Ascending aorta (tissue), 2 donors: ENCODE data around the gene GLRA2. TPM values are rescaled to one million over a fixed set of nuclear protein-coding genes. Genes with fewer than 3 reads are reported as not detected.

Experiments used
- DNase-seq, 2 donors: peaks; one replicate each; pipeline ENCODE4 v3.0.0-alpha.2; 2019; ENCODE audit warnings: low spot score in 2 of 2
- H3K27ac ChIP-seq, 2 donors: fragments of 200-600 bp; sonication (generic); one replicate each; pipeline ENCODE4 v1.5.1; 2016 to 2017; ENCODE audit warnings: mild to moderate bottlenecking in 1 of 2
- H3K27me3 ChIP-seq: fragments of 200-600 bp; sonication (generic); one replicate; pipeline ENCODE4 v1.5.1; 2017
- H3K36me3 ChIP-seq, 2 donors: fragments of 200-600 bp; sonication (generic); one replicate each; pipeline ENCODE4 v1.5.1; 2016
- H3K4me1 ChIP-seq, 2 donors: fragments of 200-600 bp; sonication (generic); one replicate each; pipeline ENCODE4 v1.5.1; 2016 to 2017; ENCODE audit warnings: mild to moderate bottlenecking in 1 of 2
- H3K4me3 ChIP-seq, 2 donors: fragments of 200-600 bp; sonication (generic); one replicate each; pipeline ENCODE4 v1.5.1; 2016 to 2017; ENCODE audit warnings: mild to moderate bottlenecking in 1 of 2
- H3K9me3 ChIP-seq, 2 donors: fragments of 200-600 bp; sonication (generic); one replicate each; pipeline ENCODE4 v1.5.1; 2016
- CTCF ChIP-seq, 3 experiments: fragments of 200-600 bp in 2 of 3; fragments of 450-650 bp in 1 of 3; sonication (generic) in 2 of 3; IDR thresholded peaks; one replicate each; pipeline ENCODE4 v1.5.1; 2016 to 2019; ENCODE audit warnings: antibody characterized with exemption in 3 of 3, mild to moderate bottlenecking in 1 of 3, moderate library complexity in 1 of 3
- intact Hi-C: fragments of 100-400 bp; cut with DNase I; formaldehyde crosslinking; loops from one replicate; pipeline ENCODE4 v1.15.1; 2023
- total RNA-seq: library from RNA; depleted of rRNA; stranded (reverse); fragments of >200 nt; gene quantifications from one replicate; pipeline ENCODE4 v1.1.0, GENCODE V29; 2016

Gene GLRA2
- total RNA-seq, 1 donor from 2014 or later: not detected

DNA sequence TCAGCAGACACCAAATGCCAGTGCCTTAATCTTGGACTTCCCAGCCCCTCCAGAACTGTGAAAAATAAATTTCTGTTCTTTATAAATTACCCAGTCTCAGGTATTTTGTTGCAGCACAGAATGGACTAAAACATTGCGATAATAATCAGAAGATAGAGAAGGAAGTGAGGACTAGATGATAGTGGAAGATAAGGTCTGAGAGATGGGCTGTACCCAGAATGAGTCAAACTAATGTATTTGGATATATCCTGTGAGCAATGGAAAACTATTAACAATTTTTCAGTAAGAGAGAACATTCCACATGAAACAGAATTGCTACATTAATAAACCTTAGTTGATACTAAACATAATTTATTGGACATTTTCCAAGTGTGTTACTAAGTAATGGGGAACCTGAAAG is 250.2 kb downstream of the GLRA2 start:
- no peak for TF ChIP-seq CTCF (IDR thresholded peaks at IDR 0.05)
- no peaks in the 10 kb centered on the region for H3K9me3 ChIP-seq
- intact Hi-C loops: no loop called here
- H3K4me3 ChIP-seq: no peak overlapping the region
- no peak for DNase-seq
- H3K36me3 ChIP-seq: no peaks in the 10 kb centered on the region
- no peaks in the 10 kb centered on the region for H3K27me3 ChIP-seq
- H3K4me1 ChIP-seq: no peaks in the 10 kb centered on the region
- H3K27ac ChIP-seq: no peak overlapping the region
